ENCODE results near the gene SERGEF.

GRCh38 chr11:17766073-17766359, 246.8 kb downstream of the SERGEF start:
- TF ChIP-seq POLR2A (IDR thresholded peaks at IDR 0.05; ENCODE audit: low read depth, low read length): no peak
- TF ChIP-seq POLR2AphosphoS5 (IDR thresholded peaks at IDR 0.05; ENCODE audit: low read depth, low read length): no peak
- TF ChIP-seq POU2F2 (IDR thresholded peaks at IDR 0.05; ENCODE audit: low read depth, low read length): no peak
- no peak for TF ChIP-seq TAF1 (IDR thresholded peaks at IDR 0.05; ENCODE audit: low read depth, low read length)
